Adipocyte (in vitro differentiated cells): ENCODE data around the gene EMSY.
"Not testable (repeated sequence)": the region's sequence is repeated elsewhere in the genome, so short reads cannot be mapped to it uniquely, and the experiment has no call there.

Source experiments
- DNase-seq: peaks from one replicate; pipeline ENCODE4 v3.0.0-alpha.2; 2015; ENCODE audit warnings: low read depth
- H3K27me3 ChIP-seq: replicated peaks from 2 replicates; pipeline ENCODE4 v1.7.0; 2013; ENCODE audit warnings: mild to moderate bottlenecking, low read length, moderate library complexity; ENCODE audit not compliant: control insufficient read depth, insufficient read depth
- H3K36me3 ChIP-seq: 2 replicates; pipeline ENCODE4 v1.7.0; 2013; ENCODE audit warnings: low read length, mild to moderate bottlenecking, moderate library complexity; ENCODE audit not compliant: control insufficient read depth, insufficient read depth, severe bottlenecking
- H3K4me1 ChIP-seq: 2 replicates; pipeline ENCODE4 v1.7.0; 2013; ENCODE audit warnings: mild to moderate bottlenecking, low read length, moderate library complexity; ENCODE audit not compliant: control insufficient read depth, insufficient read depth
- H3K4me3 ChIP-seq: 2 replicates; pipeline ENCODE4 v1.7.0; 2013; ENCODE audit warnings: mild to moderate bottlenecking, low read length, moderate library complexity
- H3K9ac ChIP-seq: 2 replicates; pipeline ENCODE4 v1.7.0; 2013; ENCODE audit warnings: mild to moderate bottlenecking, low read length, moderate library complexity
- H3K9me3 ChIP-seq: 2 replicates; pipeline ENCODE4 v1.7.0; 2013; ENCODE audit warnings: mild to moderate bottlenecking, low read length, moderate library complexity; ENCODE audit not compliant: control insufficient read depth

Gene EMSY

GRCh38 chr11:76444384-76445120, at the start of gene EMSY:
TSS of gene EMSY (plus strand) at chr11:76445018. CDS start at chr11:76446939, 1,921 bp downstream.
- H3K9me3 ChIP-seq: no peaks in the 10 kb centered on the region
- DNase-seq: peak; percentile 99
- no peaks in the 10 kb centered on the region for H3K27me3 ChIP-seq
- peak within 1 kb of the TSS; percentile 94 for H3K4me3 ChIP-seq
- H3K36me3 ChIP-seq: peaks cover 23% of the 10 kb centered on the region
- H3K9ac ChIP-seq: peak within 1 kb of the TSS; percentile 96
- peaks cover 11% of the 10 kb centered on the region for H3K4me1 ChIP-seq

- Histone ChIP-seq H3K36me3 (no peaks in the 10 kb centered on the region), H3K27me3 (no peaks in the 10 kb centered on the region), H3K9me3 (no peaks in the 10 kb centered on the region), H3K4me3 (no peak overlapping the region), H3K4me1 (no peaks in the 10 kb centered on the region), H3K9ac (no peak overlapping the region)
- DNase-seq: no peak
Measured at GRCh38 chr11:76395296-76395695, 49.5 kb upstream of the EMSY start.

GRCh38 chr11:76397383-76397782, 47.4 kb upstream of the EMSY start:
- no peak overlapping the region for H3K4me3 ChIP-seq
- no peaks in the 10 kb centered on the region for H3K9me3 ChIP-seq
- no peaks in the 10 kb centered on the region for H3K36me3 ChIP-seq
- no peaks in the 10 kb centered on the region for H3K4me1 ChIP-seq
- no peak for DNase-seq
- no peak overlapping the region for H3K9ac ChIP-seq
- no peaks in the 10 kb centered on the region for H3K27me3 ChIP-seq

GRCh38 chr11:76400967-76401366, 43.9 kb upstream of the EMSY start:
- H3K27me3 ChIP-seq: no peaks in the 10 kb centered on the region
- no peak overlapping the region for H3K9ac ChIP-seq
- no peaks in the 10 kb centered on the region for H3K9me3 ChIP-seq
- no peak for DNase-seq
- no peaks in the 10 kb centered on the region for H3K4me1 ChIP-seq
- no peaks in the 10 kb centered on the region for H3K36me3 ChIP-seq
- no peak overlapping the region for H3K4me3 ChIP-seq

GRCh38 chr11:76401484-76401883, 43.3 kb upstream of the EMSY start:
- not testable (repeated sequence) for H3K27me3 ChIP-seq, H3K36me3 ChIP-seq, H3K9me3 ChIP-seq, H3K4me3 ChIP-seq, DNase-seq, H3K4me1 ChIP-seq, H3K9ac ChIP-seq

GRCh38 chr11:76406359-76406758, 38.5 kb upstream of the EMSY start:
- H3K4me1 ChIP-seq: no peaks in the 10 kb centered on the region
- H3K4me3 ChIP-seq: no peak overlapping the region
- H3K36me3 ChIP-seq: no peaks in the 10 kb centered on the region
- H3K9me3 ChIP-seq: no peaks in the 10 kb centered on the region
- no peak for DNase-seq
- no peaks in the 10 kb centered on the region for H3K27me3 ChIP-seq
- H3K9ac ChIP-seq: no peak overlapping the region

- no peak overlapping the region for H3K9ac ChIP-seq
- H3K27me3 ChIP-seq: no peaks in the 10 kb centered on the region
- H3K9me3 ChIP-seq: no peaks in the 10 kb centered on the region
- no peak for DNase-seq
- H3K4me1 ChIP-seq: no peaks in the 10 kb centered on the region
- no peak overlapping the region for H3K4me3 ChIP-seq
- H3K36me3 ChIP-seq: no peaks in the 10 kb centered on the region
Measured at GRCh38 chr11:76408171-76408965, 36.5 kb upstream of the EMSY start.

GRCh38 chr11:76410851-76411357, 33.9 kb upstream of the EMSY start:
- no peak overlapping the region for H3K9ac ChIP-seq
- H3K4me1 ChIP-seq: no peaks in the 10 kb centered on the region
- no peaks in the 10 kb centered on the region for H3K27me3 ChIP-seq
- H3K4me3 ChIP-seq: peak overlapping the region; percentile 7
- no peaks in the 10 kb centered on the region for H3K9me3 ChIP-seq
- H3K36me3 ChIP-seq: no peaks in the 10 kb centered on the region
- DNase-seq: no peak

- H3K9ac ChIP-seq: no peak overlapping the region
- H3K4me3 ChIP-seq: no peak overlapping the region
- no peak for DNase-seq
- H3K4me1 ChIP-seq: no peaks in the 10 kb centered on the region
- H3K27me3 ChIP-seq: no peaks in the 10 kb centered on the region
- no peaks in the 10 kb centered on the region for H3K9me3 ChIP-seq
- H3K36me3 ChIP-seq: no peaks in the 10 kb centered on the region
Measured at GRCh38 chr11:76415073-76415472, 29.7 kb upstream of the EMSY start.

GRCh38 chr11:76419896-76420295, 24.9 kb upstream of the EMSY start:
- Histone ChIP-seq H3K9ac (no peak overlapping the region), H3K4me1 (no peaks in the 10 kb centered on the region), H3K4me3 (no peak overlapping the region), H3K36me3 (no peaks in the 10 kb centered on the region), H3K9me3 (no peaks in the 10 kb centered on the region), H3K27me3 (no peaks in the 10 kb centered on the region)
- no peak for DNase-seq

GRCh38 chr11:76424379-76424778, 20.4 kb upstream of the EMSY start:
- H3K9me3 ChIP-seq: no peaks in the 10 kb centered on the region
- H3K27me3 ChIP-seq: no peaks in the 10 kb centered on the region
- no peaks in the 10 kb centered on the region for H3K4me1 ChIP-seq
- no peak for DNase-seq
- H3K9ac ChIP-seq: no peak overlapping the region
- H3K36me3 ChIP-seq: no peaks in the 10 kb centered on the region
- no peak overlapping the region for H3K4me3 ChIP-seq
